ENCODE data around the gene RADIL.

Gene RADIL

GRCh38 chr7:4775250-4775847 is 108.2 kb downstream of the RADIL start, which contains the start of gene AP5Z1:
TSS of gene AP5Z1 (plus strand) at chr7:4775623. CDS start at chr7:4775716, 93 bp downstream.
- peak; percentile 99 for DNase-seq (ENCODE audit: low spot score)

- DNase-seq (ENCODE audit: low spot score) = no peak
These were observed 108.8 kb downstream of the RADIL start for GRCh38 chr7:4774658-4775249.

GRCh38 chr7:4774007-4774406 is 109.5 kb downstream of the RADIL start:
- DNase-seq (ENCODE audit: low spot score) = no peak

GRCh38 chr7:4772306-4772705 is 111.2 kb downstream of the RADIL start:
- no peak for DNase-seq (ENCODE audit: low spot score)

- DNase-seq (ENCODE audit: low spot score) = no peak
These were observed 111.8 kb downstream of the RADIL start for GRCh38 chr7:4771737-4772136.

GRCh38 chr7:4770886-4771285 is 112.6 kb downstream of the RADIL start:
- no peak for DNase-seq (ENCODE audit: low spot score)

- DNase-seq (ENCODE audit: low spot score) = no peak
These were observed 113.8 kb downstream of the RADIL start for GRCh38 chr7:4769761-4770160.

- no peak for DNase-seq (ENCODE audit: low spot score)
These were observed 114.6 kb downstream of the RADIL start for GRCh38 chr7:4768597-4769569.

- DNase-seq (ENCODE audit: low spot score) = no peak
These were observed 116.6 kb downstream of the RADIL start for GRCh38 chr7:4766666-4767519.

- DNase-seq (ENCODE audit: low spot score) = no peak
These were observed 117.6 kb downstream of the RADIL start for GRCh38 chr7:4765776-4766490.

GRCh38 chr7:4764402-4765007 is 119.0 kb downstream of the RADIL start:
- no peak for DNase-seq (ENCODE audit: low spot score)

- DNase-seq (ENCODE audit: low spot score) = no peak
These were observed 119.7 kb downstream of the RADIL start for GRCh38 chr7:4763794-4764185.

GRCh38 chr7:4763091-4763793 is 120.3 kb downstream of the RADIL start:
- no peak for DNase-seq (ENCODE audit: low spot score)

- DNase-seq (ENCODE audit: low spot score) = no peak
These were observed 121.1 kb downstream of the RADIL start for GRCh38 chr7:4762121-4763055.

- no peak for DNase-seq (ENCODE audit: low spot score)
These were observed 122.6 kb downstream of the RADIL start for GRCh38 chr7:4760952-4761351.

GRCh38 chr7:4759211-4759610 is 124.3 kb downstream of the RADIL start:
- no peak for DNase-seq (ENCODE audit: low spot score)

GRCh38 chr7:4758791-4759190 is 124.7 kb downstream of the RADIL start:
- no peak for DNase-seq (ENCODE audit: low spot score)

GRCh38 chr7:4758111-4758510 is 125.4 kb downstream of the RADIL start:
- DNase-seq (ENCODE audit: low spot score) = no peak

- no peak for DNase-seq (ENCODE audit: low spot score)
These were observed 128.5 kb downstream of the RADIL start for GRCh38 chr7:4755045-4755444.

Measured in NAMALWA (cell line).